A673 (cell line): ENCODE measurements around the gene HOXA1. TPM values are rescaled to one million over a fixed set of nuclear protein-coding genes. Genes with fewer than 3 reads are reported as not detected.

Source experiments
- BruUV-seq: library from RNA; stranded (reverse); fragments of 400-500 nt; replicated peaks from 2 replicates; lab custom pipeline; 2021; lab: Mats Ljungman, UMichigan
- CTCF ChIA-PET: fragments of 300-600 bp; sonication (Branson Sonifier 250); formaldehyde crosslinking; loops from one replicate; lab custom pipeline; 2022; ENCODE audit warnings: antibody characterized with exemption; lab: Charles Lee
- POLR2A ChIA-PET: fragments of 300-600 bp; sonication (Branson Sonifier 250); formaldehyde crosslinking; loops from one replicate; lab custom pipeline; 2022; ENCODE audit warnings: antibody characterized with exemption; ENCODE audit not compliant: low non-redundant PET; lab: Charles Lee
- DNase-seq: peaks from one replicate; pipeline ENCODE4 v3.0.0-alpha.2; 2015; ENCODE audit warnings: low spot score
- H3K27ac ChIP-seq: fragments of 200-600 bp; sonication (generic); 2 replicates; pipeline ENCODE4 v1.5.1; 2016; ENCODE audit warnings: mixed run types, low read depth, mild to moderate bottlenecking, mixed read lengths, antibody characterized with exemption, low read length; ENCODE audit not compliant: poor library complexity, severe bottlenecking
- H3K27me3 ChIP-seq: fragments of 200-600 bp; sonication (generic); replicated peaks from 2 replicates; pipeline ENCODE4 v1.6.1; 2017; ENCODE audit warnings: mixed run types, low read depth, mild to moderate bottlenecking, mixed read lengths, antibody characterized with exemption, low read length; ENCODE audit not compliant: insufficient read depth, poor library complexity
- H3K36me3 ChIP-seq: fragments of 200-600 bp; sonication (generic); 2 replicates; pipeline ENCODE4 v1.6.1; 2016; ENCODE audit warnings: mixed run types, mild to moderate bottlenecking, mixed read lengths, antibody characterized with exemption, low read length; ENCODE audit not compliant: insufficient read depth, poor library complexity, severe bottlenecking
- H3K4me1 ChIP-seq: fragments of 200-600 bp; sonication (generic); 2 replicates; pipeline ENCODE4 v1.6.1; 2017; ENCODE audit warnings: mixed run types, mild to moderate bottlenecking, mixed read lengths, antibody characterized with exemption, low read length; ENCODE audit not compliant: insufficient read depth, poor library complexity, severe bottlenecking
- H3K4me3 ChIP-seq: fragments of 200-600 bp; sonication (generic); 2 replicates; pipeline ENCODE4 v1.5.1; 2016; ENCODE audit warnings: low read depth, mixed run types, mild to moderate bottlenecking, mixed read lengths, low read length; ENCODE audit not compliant: poor library complexity, severe bottlenecking
- H3K9me3 ChIP-seq: fragments of 200-600 bp; sonication (generic); 2 replicates; pipeline ENCODE4 v1.6.1; 2016; ENCODE audit warnings: mixed run types, low read depth, mild to moderate bottlenecking, mixed read lengths, antibody characterized with exemption, low read length; ENCODE audit not compliant: poor library complexity, severe bottlenecking
- CTCF ChIP-seq: fragments of 300-800, 200-600 bp; sonication (generic); conservative IDR thresholded peaks from 2 replicates; pipeline ENCODE4 v1.5.1; 2017; ENCODE audit warnings: low read depth, mild to moderate bottlenecking, antibody characterized with exemption, low read length, moderate library complexity, mixed read lengths
- EZH2 ChIP-seq: fragments of 200-600 bp; sonication (generic); IDR thresholded peaks from 2 replicates; pipeline ENCODE4 v1.6.1; 2017; ENCODE audit warnings: borderline replicate concordance, low read depth, mild to moderate bottlenecking, mixed read lengths, antibody characterized with exemption, low read length; ENCODE audit not compliant: poor library complexity, severe bottlenecking
- intact Hi-C: fragments of 100-400 bp; cut with micrococcal nuclease; formaldehyde crosslinking; loops from one replicate; pipeline ENCODE4 v1.10.0; 2022; ENCODE audit not compliant: unreplicated experiment
- total RNA-seq: library from RNA; stranded (reverse); gene quantifications from 2 replicates; pipeline ENCODE4 v1.2.3, GENCODE V29; 2021

The HOXA1 gene
- total RNA-seq, 1 experiment from 2014 or later, result not detected

GRCh38 chr7:27103489-27104226 lies 7.9 kb upstream of the HOXA1 start:
- no peak overlapping the region for H3K4me3 ChIP-seq
- intact Hi-C loops, result no loop called here
- BruUV-seq, result no TSS peak
- H3K27me3 ChIP-seq, result peaks cover 100% of the 10 kb centered on the region
- no peak for DNase-seq
- no peaks in the 10 kb centered on the region for H3K4me1 ChIP-seq
- CTCF ChIA-PET, result no interaction called here
- no peaks in the 10 kb centered on the region for H3K9me3 ChIP-seq
- TF ChIP-seq EZH2 (peak; percentile 100), CTCF (no peak)
- POLR2A ChIA-PET, result no interaction called here
- H3K36me3 ChIP-seq, result no peaks in the 10 kb centered on the region
- no peak overlapping the region for H3K27ac ChIP-seq

- Histone ChIP-seq H3K4me1 (no peaks in the 10 kb centered on the region), H3K36me3 (no peaks in the 10 kb centered on the region), H3K27ac (no peak within 1 kb of the TSS), H3K9me3 (no peaks in the 10 kb centered on the region), H3K27me3 (peaks cover 100% of the 10 kb centered on the region), H3K4me3 (no peak within 1 kb of the TSS)
- intact Hi-C loops, result no loop called here
- ChIA-PET POLR2A (no interaction called here), CTCF (no interaction called here)
- no TSS peak for BruUV-seq
- no peak for DNase-seq
- TF ChIP-seq EZH2 (peak; percentile 51), CTCF (no peak)
Measured at GRCh38 chr7:27102581-27103442, 7.0 kb upstream of the HOXA1 start, which contains the start of gene HOXA2. Gene HOXA2, minus strand, starts transcription at chr7:27102683. Its CDS starts 183 bp downstream, at chr7:27102500.

DNA sequence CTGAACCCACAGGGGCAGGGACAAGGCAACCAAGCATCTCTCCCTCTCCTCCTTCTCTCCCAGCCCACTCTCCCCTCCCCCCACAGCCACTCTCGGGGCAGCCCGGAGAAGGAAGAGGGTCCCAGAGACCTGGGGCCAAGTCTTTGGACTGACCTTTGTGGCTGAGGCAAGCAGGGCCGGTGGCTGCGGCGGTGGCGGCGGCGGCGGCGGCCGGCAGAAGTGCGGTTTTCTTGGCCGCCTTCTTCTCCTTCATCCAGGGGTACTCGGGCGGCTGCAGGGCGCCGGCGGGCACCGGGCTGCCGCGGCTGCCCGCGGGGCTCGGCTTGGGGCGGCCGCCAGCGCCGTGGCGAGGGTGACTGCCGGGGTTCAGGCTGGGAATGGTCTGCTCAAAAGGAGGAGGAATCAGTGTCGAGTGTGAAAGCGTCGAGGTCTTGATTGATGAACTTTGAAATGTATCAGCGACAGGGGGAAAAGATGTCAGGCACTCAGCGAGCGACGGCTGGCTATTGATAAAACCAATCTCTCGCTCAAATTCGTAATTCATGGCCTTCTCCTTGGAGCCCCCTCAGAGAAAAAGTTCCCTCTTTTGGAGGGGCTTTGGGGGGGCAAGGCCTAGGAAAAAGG lies 6.3 kb upstream of the HOXA1 start:
- CTCF ChIA-PET, result no interaction called here
- Histone ChIP-seq H3K9me3 (no peaks in the 10 kb centered on the region), H3K4me3 (no peak overlapping the region), H3K27ac (no peak overlapping the region), H3K36me3 (no peaks in the 10 kb centered on the region), H3K4me1 (no peaks in the 10 kb centered on the region), H3K27me3 (peaks cover 100% of the 10 kb centered on the region)
- DNase-seq, result no peak
- no TSS peak for BruUV-seq
- TF ChIP-seq CTCF (no peak), EZH2 (peak; percentile 66)
- POLR2A ChIA-PET, result no interaction called here
- intact Hi-C loops, result no loop called here
